HuH-7.5 (cell line): ENCODE data around the gene GAK.

ENCODE experiments used
- DNase-seq: peaks from one replicate; pipeline ENCODE4 v3.0.0; 2011; ENCODE audit warnings: low spot score

The GAK gene

GRCh38 chr4:868421-868820, 63.7 kb downstream of the GAK start:
- DNase-seq: no peak

DNA sequence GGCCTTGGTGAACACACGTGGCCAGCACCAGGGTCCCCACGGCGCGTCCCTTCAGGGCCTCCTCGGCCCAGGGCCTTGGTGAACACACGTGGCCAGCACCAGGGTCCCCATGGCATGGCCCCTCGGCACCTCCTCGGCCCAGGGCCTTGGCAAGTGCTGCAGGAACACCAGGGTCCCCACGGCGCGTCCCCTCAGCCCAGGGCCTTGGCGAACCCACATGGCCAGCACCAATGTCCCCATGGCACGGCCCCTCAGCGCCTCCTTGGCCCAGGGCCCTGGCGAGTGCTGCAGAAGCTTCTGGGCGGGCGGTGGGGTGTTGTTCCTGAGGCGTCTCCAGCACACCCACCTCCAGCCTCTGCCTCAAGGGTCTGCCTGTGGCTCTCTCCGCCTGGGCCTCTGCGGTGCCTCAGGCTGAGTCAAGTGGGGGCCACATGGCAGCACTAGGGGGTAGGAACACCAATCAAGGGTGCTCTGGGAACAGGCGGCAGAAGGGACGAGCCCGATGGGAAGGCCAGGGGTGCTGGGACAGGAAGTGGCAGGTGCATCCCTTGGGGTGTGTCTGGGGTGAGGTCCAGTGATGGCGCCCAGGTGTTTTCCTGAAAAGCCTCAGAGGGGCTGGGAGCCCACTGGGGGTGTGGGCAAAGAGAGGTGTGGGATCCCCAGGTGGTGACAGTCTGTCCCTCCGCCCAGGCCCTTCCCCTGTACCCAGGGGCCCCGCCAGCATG, 64.4 kb downstream of the GAK start:
- no peak for DNase-seq

DNA sequence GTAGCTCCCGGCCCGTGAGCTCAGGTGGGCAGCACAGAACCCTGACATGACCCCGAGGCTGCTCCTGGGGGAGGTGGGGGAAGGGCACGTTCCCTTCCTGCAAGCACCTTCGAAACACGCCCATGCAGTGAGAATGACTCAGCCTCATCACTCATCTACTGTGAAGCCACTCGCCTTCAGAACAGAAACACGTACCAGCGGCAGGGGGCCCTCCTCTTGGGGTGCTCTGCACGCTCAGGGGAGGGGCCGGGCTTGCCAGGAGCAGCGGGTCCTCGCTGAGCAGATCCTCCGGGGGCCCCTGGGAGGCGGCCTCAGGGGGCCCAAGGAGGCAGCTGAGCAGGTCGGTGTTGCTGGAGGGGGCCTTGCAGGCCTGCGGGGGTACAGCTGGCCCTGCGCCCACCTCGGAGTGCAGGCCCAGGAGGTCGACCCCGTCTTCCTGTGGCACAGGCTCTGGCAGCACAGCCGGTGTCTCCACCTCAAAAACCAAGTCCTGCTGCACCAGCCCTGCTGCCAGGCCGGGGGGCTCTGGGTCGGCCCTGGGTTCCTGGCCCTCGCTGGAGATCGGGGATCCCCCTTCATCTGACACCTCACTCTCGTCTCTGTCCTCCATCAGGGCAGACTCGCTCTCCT, 65.2 kb downstream of the GAK start:
- no peak for DNase-seq

DNA sequence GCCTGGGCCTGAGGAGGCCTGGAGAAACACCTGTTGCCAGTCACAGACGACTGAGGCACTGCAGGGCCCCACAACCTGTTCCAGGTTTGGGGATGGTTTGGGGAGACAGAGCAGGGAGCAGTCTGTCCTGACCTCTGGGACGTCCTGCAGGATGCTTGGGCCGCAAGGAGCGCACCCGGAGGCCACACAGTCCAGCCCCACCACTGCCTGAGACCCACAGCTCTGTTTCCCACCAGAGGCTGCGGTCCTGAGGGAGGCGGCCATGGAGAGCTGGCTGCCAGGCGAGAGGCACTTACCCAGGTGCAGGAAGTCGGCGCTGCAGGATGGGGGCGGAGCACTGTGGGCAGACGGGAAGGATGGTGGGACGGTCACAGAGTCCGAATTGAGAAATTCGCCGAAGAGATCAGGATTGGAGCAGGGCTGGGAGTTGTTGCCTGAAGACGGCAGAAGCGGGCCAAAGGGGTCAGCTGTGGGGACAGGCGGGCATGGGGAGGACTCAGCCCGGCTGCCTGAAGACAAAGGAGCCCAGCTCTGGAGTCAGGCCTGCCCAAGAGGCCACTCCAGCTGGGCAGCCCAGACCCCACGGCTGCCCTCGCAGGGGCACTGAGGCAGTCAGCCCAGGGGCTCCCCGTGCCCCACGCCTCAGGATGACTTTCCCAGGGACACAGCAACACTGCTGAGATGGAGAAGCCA, 65.9 kb downstream of the GAK start:
- no peak for DNase-seq

DNA sequence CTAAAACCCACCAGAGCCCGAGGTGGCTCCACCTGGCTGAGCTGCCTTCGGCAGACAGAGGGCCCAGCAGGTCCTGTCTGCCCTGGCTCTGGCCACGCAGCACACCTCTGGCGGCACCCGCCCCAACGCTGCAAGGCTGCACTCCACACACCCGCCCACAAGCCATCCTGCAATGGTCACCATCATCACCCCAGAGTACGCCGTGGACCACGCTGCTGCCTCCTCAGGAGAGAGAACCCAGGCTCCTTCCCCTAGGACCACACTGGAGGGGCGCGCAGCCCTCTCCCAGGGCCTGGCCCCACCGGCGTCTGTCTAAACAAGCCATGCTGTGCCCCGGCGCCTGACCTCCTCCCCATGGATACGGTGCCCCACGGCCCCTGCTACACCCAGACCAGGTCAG, 66.5 kb downstream of the GAK start:
- no peak for DNase-seq

GRCh38 chr4:865121-865465, 67.0 kb downstream of the GAK start:
- DNase-seq: no peak

- DNase-seq: no peak
These were observed 67.5 kb downstream of the GAK start for GRCh38 chr4:864456-865120.

DNA sequence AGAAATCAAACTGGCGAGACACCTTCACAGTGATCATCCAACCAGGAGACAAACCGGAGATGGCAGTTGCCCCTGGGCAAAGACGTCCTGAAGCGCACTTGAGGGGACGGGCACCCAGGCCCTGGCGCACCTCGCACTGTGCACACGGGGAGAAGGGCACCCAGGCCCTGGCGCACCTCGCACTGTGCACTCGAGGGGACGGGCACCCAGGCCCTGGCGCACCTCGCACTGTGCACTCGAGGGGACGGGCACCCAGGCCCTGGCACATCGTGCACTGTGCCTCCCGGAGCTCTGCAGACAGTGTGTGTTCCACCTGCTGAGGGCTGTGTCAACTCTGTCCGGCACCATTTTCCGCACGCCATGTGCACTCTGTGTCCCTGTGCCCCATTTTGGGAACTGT, 71.6 kb downstream of the GAK start:
- DNase-seq: no peak

DNA sequence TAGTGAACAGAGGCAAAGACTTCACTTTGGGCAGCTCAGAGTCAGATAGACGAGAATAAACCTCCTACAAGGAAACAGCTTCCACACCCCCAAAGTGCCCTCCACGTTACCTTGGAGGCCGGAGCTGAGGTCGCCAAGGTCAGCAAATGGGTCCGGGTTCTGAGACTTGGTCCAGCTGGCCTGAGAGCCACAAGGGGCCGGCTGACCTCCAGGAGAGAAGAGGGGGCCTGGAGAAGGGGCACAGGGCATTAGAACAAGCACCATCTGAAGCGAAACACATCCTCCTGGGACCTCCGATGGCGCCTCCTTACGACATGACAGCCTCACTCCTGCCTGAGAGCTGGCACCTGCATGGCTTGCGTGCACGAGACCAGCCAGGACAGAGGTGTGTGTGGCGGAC, 72.6 kb downstream of the GAK start:
- no peak for DNase-seq

DNA sequence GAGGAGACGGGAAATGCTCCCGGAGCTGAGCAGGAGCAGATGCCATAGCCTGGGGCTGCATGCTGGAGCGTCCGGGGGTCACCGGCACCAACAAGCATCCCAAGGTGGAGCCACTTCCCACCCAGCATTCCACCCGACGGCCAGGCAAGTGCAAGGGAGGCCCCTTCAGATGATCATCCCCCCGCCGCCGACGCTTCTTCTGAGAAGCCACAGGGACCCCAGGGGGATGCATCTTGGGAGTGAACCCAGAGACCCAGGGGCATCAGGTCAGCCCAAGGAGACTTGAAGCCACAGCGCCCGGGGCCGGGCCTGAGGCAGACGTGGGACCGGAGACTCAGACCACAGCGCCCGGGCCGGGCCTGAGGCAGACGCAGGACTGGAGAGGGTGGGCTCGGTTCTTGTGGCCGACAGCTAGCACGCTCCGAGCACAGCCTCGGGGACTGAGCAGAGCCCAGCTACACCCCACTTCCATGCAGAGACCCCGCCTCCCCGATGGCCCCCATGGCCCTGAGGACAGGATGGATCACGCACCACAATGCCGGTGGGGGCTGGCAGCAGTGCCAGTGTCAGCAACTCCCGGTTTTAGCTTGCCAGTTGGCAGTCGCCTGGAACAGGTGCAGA, 73.2 kb downstream of the GAK start:
- no peak for DNase-seq

DNA sequence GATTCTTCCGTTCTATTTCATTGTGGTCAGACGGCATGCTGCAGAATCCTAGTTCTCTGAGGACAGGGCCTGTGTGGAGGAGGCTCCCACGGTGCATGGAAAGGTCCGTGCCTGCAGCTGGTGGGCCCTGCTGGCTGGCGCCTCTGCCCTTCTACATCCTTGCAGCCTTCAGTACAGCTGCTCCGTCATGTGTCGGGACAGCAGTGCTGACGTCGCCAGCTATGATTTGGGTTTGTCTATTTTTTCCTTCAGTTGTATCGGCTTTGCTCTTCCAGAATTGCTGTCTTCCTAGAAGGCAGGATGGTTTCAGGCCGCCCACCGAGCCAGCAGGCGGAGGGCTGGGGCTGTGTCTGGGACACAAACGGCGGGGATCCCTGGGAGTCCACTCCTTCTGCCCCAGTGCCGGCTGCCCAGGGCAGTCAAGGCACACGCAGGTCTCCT, 74.1 kb downstream of the GAK start:
- DNase-seq: no peak

- DNase-seq: no peak
These were observed 74.7 kb downstream of the GAK start for GRCh38 chr4:857461-857860.

GRCh38 chr4:856225-856901, 75.8 kb downstream of the GAK start:
- no peak for DNase-seq

DNA sequence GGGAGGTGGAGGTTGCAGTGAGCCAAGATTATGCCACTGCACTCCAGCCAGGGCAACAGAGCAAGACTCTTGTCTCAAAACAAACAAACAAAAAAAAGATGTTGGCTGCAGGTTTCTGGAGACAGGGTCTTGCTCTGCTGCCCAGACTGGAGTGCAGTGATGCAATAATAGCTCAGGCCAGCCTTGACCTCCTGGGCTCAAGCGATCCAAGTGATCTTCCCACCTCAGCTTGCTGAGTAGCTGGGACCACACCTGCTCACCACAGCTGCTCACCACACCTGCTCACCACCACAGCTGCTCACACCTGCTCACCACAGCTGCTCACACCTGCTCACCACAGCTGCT, 76.3 kb downstream of the GAK start:
- DNase-seq: no peak

- no peak for DNase-seq
These were observed 77.8 kb downstream of the GAK start for GRCh38 chr4:854356-854755.

- DNase-seq: no peak
These were observed 78.7 kb downstream of the GAK start for GRCh38 chr4:853416-853781.

DNA sequence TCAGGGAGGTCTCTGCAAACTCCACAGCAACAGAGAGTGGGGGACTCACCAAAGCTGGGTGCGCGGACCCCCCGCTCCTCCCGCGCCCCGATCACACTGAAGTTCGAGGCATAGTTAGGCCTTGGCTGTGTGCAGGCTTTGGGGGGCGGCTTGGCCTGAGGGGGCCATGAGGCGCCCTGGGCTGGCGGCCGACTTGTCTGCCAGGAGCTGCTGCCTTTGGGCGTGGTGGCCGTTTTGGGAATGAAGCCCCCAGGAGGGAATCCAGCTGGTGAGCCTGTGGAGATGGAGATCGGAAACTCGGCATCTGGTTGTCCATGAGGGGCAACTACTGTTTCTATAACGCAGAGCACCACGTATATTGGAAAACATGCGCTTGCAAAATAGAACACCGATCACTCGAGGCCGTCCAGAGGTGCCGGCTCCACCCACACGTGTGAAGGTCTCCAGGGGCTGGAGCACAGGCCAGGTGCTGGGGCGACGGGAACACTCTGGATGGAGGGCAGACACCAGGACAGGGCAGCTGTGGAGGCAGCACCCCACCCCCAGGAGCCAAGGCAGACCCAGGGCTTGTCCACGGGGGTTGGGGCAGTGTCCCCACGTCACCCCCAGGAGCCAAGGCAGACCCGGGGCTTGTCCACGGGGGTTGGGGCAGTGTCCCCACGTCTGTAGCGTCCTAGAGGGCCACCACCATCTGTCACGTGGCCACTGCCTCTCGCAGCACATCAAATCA, 80.2 kb downstream of the GAK start:
- DNase-seq: no peak

GRCh38 chr4:850323-850945, 81.7 kb downstream of the GAK start:
- DNase-seq: no peak

DNA sequence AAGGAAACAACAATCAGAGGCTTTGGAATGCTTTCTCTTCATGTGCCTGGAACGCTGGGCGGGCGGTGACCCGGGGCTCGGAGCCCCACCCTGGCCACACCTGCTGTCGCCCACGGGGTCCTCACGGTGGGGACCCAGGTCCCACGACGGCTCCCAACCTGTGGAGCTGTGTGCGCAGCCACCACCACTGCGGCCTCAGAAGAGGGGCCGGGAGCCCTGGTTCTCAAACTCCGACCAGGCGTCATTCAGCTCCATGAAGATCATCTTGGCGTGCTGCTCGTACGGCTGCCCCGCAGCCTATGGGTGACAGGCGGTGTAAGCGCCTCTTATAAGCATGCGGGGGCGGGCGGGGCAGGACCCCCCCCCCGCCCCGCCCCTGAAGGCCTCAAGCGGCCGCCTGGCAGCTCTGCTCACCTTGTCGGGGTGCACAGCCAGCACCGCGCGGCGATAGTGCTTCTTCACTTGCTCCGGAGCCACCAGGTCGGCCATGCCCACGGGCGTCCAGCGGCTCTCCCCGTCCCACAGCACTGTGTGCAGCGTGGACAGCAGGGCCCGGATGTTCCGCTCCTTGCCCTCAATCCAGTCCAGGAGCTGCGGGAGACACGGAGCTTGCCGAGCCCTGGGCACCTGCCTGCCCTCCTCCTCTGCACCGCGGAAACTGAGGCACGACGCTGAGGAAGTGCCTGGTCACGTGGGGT, 82.5 kb downstream of the GAK start:
- DNase-seq: no peak

- DNase-seq: no peak
These were observed 83.2 kb downstream of the GAK start for GRCh38 chr4:848803-849477.
